ENCODE measurements around the gene FLNB.

GRCh38 chr3:58191361-58191991 lies 183.3 kb downstream of the FLNB start:
- TF ChIP-seq, protein P1, sequence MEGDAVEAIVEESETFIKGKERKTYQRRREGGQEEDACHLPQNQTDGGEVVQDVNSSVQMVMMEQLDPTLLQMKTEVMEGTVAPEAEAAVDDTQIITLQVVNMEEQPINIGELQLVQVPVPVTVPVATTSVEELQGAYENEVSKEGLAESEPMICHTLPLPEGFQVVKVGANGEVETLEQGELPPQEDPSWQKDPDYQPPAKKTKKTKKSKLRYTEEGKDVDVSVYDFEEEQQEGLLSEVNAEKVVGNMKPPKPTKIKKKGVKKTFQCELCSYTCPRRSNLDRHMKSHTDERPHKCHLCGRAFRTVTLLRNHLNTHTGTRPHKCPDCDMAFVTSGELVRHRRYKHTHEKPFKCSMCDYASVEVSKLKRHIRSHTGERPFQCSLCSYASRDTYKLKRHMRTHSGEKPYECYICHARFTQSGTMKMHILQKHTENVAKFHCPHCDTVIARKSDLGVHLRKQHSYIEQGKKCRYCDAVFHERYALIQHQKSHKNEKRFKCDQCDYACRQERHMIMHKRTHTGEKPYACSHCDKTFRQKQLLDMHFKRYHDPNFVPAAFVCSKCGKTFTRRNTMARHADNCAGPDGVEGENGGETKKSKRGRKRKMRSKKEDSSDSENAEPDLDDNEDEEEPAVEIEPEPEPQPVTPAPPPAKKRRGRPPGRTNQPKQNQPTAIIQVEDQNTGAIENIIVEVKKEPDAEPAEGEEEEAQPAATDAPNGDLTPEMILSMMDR (IDR thresholded peaks at IDR 0.05) = no peak
- no peak for TF ChIP-seq POLR2AphosphoS5 (IDR thresholded peaks at IDR 0.05)
- no peak for TF ChIP-seq POLR2A (IDR thresholded peaks at IDR 0.05)
